ENCODE results near the gene KLF13.

The KLF13 gene

DNA sequence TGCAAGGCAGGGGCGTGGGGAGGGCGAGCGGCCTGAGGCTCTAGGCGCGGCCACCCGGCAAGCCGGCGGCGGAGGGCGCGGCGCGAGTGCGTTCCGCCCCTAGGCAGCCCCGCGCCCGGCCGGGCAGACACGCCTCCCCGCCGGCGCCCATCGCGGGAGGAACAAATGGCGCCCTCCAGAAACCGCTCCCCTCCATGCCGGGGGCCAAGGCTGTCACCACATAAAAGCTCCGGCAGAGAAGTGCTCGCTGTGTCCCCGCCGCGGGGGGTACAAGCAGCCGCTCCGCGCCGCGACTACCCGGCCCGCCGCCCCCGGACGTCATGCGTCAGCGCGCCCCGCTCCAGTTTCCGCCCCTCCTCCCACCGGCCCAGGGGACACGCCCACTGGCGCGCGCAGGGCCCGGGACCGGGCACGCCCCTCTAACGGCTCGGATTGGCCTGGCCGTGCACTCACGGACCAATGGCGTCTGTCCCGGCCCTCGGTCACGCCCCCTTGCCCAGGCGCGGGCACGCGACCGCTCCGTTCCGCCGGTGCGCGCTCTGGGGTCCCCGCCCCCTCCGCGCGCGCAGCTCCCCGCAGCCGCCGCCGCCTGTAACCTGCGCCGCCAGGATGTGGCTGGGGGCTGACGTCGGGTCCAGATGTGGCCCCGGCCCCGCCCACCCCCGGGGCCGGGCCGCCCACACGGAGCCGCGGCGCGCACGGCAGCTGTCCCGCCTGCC is at the start of gene KLF13:
Gene KLF13, plus strand, starts transcription at position 680 of the 719 bp plus-strand sequence. CDS start 378 bp downstream, outside the sequence.
- TF ChIP-seq CTCF (IDR thresholded peaks at IDR 0.05; ENCODE audit: borderline replicate concordance, insufficient read depth, low read depth, low read length) = no peak
- H3K4me3 ChIP-seq (ENCODE audit: low read depth, low read length) = peak within 1 kb of the TSS; percentile 83

DNA sequence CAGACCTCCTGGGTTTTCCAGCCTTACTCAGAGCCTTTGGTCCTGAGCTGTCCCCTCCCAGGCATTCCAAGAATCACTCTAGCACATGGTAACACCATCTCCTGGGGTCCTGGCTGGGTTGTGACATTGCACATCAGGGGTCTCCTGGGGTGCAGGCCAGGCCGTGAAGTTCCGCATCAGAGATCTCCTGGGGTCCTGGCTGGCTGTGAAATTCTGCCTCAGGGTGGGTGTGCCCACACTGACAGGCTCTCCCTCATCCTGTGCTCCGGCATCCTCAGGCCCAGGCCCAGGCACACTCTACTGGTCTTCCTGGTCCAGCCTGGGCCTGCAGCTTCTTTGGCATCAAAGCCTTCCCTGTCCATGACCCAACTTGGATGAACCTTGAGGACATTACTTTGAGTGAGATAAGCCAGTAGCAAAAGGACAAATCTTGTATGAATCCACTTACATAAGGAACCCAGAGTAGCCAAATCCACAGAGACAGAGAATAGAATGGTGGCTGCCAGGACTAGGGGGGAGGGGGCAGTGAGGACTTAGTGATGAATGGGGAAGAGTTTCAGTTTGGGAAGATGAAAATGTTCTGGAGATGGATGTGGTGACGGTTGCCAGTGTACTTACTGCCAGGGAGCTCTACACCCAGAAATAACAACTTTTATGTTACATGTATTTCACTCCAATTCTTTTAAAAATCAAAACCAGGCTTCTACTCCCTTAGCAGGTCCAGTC is 49.1 kb upstream of the KLF13 start:
- no peak for TF ChIP-seq CTCF (IDR thresholded peaks at IDR 0.05; ENCODE audit: borderline replicate concordance, insufficient read depth, low read depth, low read length)
- no peak overlapping the region for H3K4me3 ChIP-seq (ENCODE audit: low read depth, low read length)

GRCh38 chr15:31278061-31278445 is 48.6 kb upstream of the KLF13 start:
- H3K4me3 ChIP-seq (ENCODE audit: low read depth, low read length) = no peak overlapping the region
- TF ChIP-seq CTCF (IDR thresholded peaks at IDR 0.05; ENCODE audit: borderline replicate concordance, insufficient read depth, low read depth, low read length) = no peak

- no peak overlapping the region for H3K4me3 ChIP-seq (ENCODE audit: low read depth, low read length)
- TF ChIP-seq CTCF (IDR thresholded peaks at IDR 0.05; ENCODE audit: borderline replicate concordance, insufficient read depth, low read depth, low read length) = no peak
These were observed 48.0 kb upstream of the KLF13 start for GRCh38 chr15:31278544-31279220.

GRCh38 chr15:31279221-31280045 is 47.2 kb upstream of the KLF13 start:
- TF ChIP-seq CTCF (IDR thresholded peaks at IDR 0.05; ENCODE audit: borderline replicate concordance, insufficient read depth, low read depth, low read length) = no peak
- no peak overlapping the region for H3K4me3 ChIP-seq (ENCODE audit: low read depth, low read length)

- TF ChIP-seq CTCF (IDR thresholded peaks at IDR 0.05; ENCODE audit: borderline replicate concordance, insufficient read depth, low read depth, low read length) = no peak
- H3K4me3 ChIP-seq (ENCODE audit: low read depth, low read length) = no peak overlapping the region
These were observed 46.4 kb upstream of the KLF13 start for GRCh38 chr15:31280046-31280830.
